HCT116 (cell line): ENCODE results near the gene LRBA. TPM values are rescaled to one million over a fixed set of nuclear protein-coding genes. Genes with fewer than 3 reads are reported as not detected.

Experiments used
- ATAC-seq: fragments of 200-7000 bp; cut with Tn5 transposase; 2 replicates; pipeline ENCODE4 v1.9.1; 2020; ENCODE audit warnings: mild to moderate bottlenecking, moderate library complexity
- BruUV-seq: library from RNA; stranded (reverse); fragments of 400-500 nt; replicated peaks from 2 replicates; lab custom pipeline; 2021; lab: Mats Ljungman, UMichigan
- CTCF ChIA-PET: fragments of 300-600 bp; sonication (Branson Sonifier 250); formaldehyde crosslinking; loops from one replicate; lab custom pipeline; 2021; ENCODE audit warnings: antibody characterized with exemption; lab: Charles Lee
- POLR2A ChIA-PET: fragments of 300-600, 350-600 bp; sonication (Branson Sonifier 250); formaldehyde crosslinking; loops from one replicate; lab custom pipeline; 2021; ENCODE audit warnings: antibody characterized with exemption; lab: Charles Lee
- RAD21 ChIA-PET, 2 experiments: fragments of 300-600 bp; sonication (Branson Sonifier 250); formaldehyde crosslinking; loops; one replicate each; lab custom pipeline; 2023; ENCODE audit warnings: low total read pairs in 2 of 2; ENCODE audit not compliant: uncharacterized antibody in 2 of 2, unreplicated experiment in 2 of 2, low non-redundant PET in 1 of 2; lab: Charles Lee
- DNase-seq: peaks from one replicate; pipeline ENCODE4 v3.0.0-alpha.2; 2010; ENCODE audit warnings: low read depth, low spot score
- H2AFZ ChIP-seq: fragments of 200-600 bp; shearing (Covaris generic), sonication (generic); 2 replicates; pipeline ENCODE4 v1.6.1; 2017; ENCODE audit warnings: low read depth, mixed run types, mixed read lengths, antibody characterized with exemption, low read length; ENCODE audit not compliant: poor library complexity, severe bottlenecking
- H3K27ac ChIP-seq: 2 replicates; pipeline ENCODE4 v1.5.1; 2012; ENCODE audit warnings: low read depth, low read length
- H3K27me3 ChIP-seq: fragments of 200-600 bp; sonication (generic); 2 replicates; pipeline ENCODE4 v1.6.1; 2016; ENCODE audit warnings: mixed run types, low read length, mixed read lengths; ENCODE audit not compliant: insufficient read depth
- H3K36me3 ChIP-seq, 2 experiments: fragments of 200-500 bp in 1 of 2; fragments of 200-600 bp in 1 of 2; sonication (Bioruptor generic) in 1 of 2; sonication (generic) in 1 of 2; 2 replicates each; pipeline versions ENCODE4 v1.5.1 to v1.6.1; 2014 to 2016; ENCODE audit warnings: low read length in 2 of 2, inconsistent platforms in 1 of 2, mixed read lengths in 1 of 2, mixed run types in 1 of 2; ENCODE audit not compliant: insufficient read depth in 2 of 2, control insufficient read depth in 1 of 2
- H3K4me1 ChIP-seq, 2 experiments: fragments of 200-600 bp in 1 of 2; sonication (generic) in 1 of 2; 2 replicates each; pipeline versions ENCODE4 v1.5.1 to v1.6.1; 2012 to 2017; ENCODE audit warnings: low read length in 2 of 2, inconsistent platforms in 1 of 2, mild to moderate bottlenecking in 1 of 2, mixed read lengths in 1 of 2, mixed run types in 1 of 2, moderate library complexity in 1 of 2; ENCODE audit not compliant: insufficient read depth in 2 of 2, control insufficient read depth in 1 of 2
- H3K4me2 ChIP-seq: fragments of 200-600 bp; sonication (generic); 2 replicates; pipeline ENCODE4 v1.6.1; 2017; ENCODE audit warnings: mixed run types, low read length, mixed read lengths
- H3K4me3 ChIP-seq, 2 experiments: fragments of 200-600 bp in 1 of 2; sonication (generic) in 1 of 2; replicated peaks in 1 of 2; 2 replicates each; pipeline ENCODE4 v1.5.1; 2011 to 2016; ENCODE audit warnings: low read length in 2 of 2, control low read depth in 1 of 2, low read depth in 1 of 2, mild to moderate bottlenecking in 1 of 2, mixed read lengths in 1 of 2, mixed run types in 1 of 2
- H3K79me2 ChIP-seq: fragments of 200-600 bp; sonication (generic); 2 replicates; pipeline ENCODE4 v1.6.1; 2017; ENCODE audit warnings: mild to moderate bottlenecking, mixed run types, low read length, moderate library complexity, mixed read lengths; ENCODE audit not compliant: insufficient read depth
- H3K9ac ChIP-seq: fragments of 200-600 bp; sonication (generic); 2 replicates; pipeline ENCODE4 v1.6.1; 2016; ENCODE audit warnings: low read length, mixed read lengths
- H3K9me2 ChIP-seq: fragments of 200-600 bp; sonication (generic), shearing (Covaris generic); 2 replicates; pipeline ENCODE4 v1.6.1; 2017; ENCODE audit warnings: mixed run types, mild to moderate bottlenecking, moderate library complexity; ENCODE audit not compliant: insufficient read depth
- H3K9me3 ChIP-seq, 2 experiments: fragments of 200-500 bp in 1 of 2; fragments of 200-600 bp in 1 of 2; sonication (Bioruptor generic) in 1 of 2; sonication (generic) in 1 of 2; 2 replicates each; pipeline ENCODE4 v1.6.1; 2014 to 2017; ENCODE audit warnings: low read length in 2 of 2, mixed read lengths in 2 of 2, inconsistent platforms in 1 of 2, low read depth in 1 of 2, mild to moderate bottlenecking in 1 of 2, mixed run types in 1 of 2, moderate library complexity in 1 of 2; ENCODE audit not compliant: control insufficient read depth in 1 of 2, insufficient read depth in 1 of 2
- H4K20me1 ChIP-seq: fragments of 200-600 bp; sonication (generic), shearing (Covaris generic); 2 replicates; pipeline ENCODE4 v1.6.1; 2017; ENCODE audit warnings: mixed run types, mild to moderate bottlenecking, moderate library complexity; ENCODE audit not compliant: insufficient read depth
- CBX3 ChIP-seq: IDR thresholded peaks from 2 replicates; pipeline ENCODE4 v1.6.1; 2012; ENCODE audit warnings: low read depth
- CEBPB ChIP-seq: IDR thresholded peaks from 2 replicates; pipeline ENCODE4 v1.6.1; 2012; ENCODE audit warnings: low read depth
- JUND ChIP-seq: IDR thresholded peaks from 2 replicates; pipeline ENCODE4 v1.6.1; 2012
- POLR2A ChIP-seq: IDR thresholded peaks from 2 replicates; pipeline ENCODE4 v1.7.0; 2011; ENCODE audit warnings: borderline replicate concordance; ENCODE audit not compliant: insufficient read depth, insufficient read length; ENCODE audit errors: extremely low read depth
- POLR2AphosphoS5 ChIP-seq: IDR thresholded peaks from 2 replicates; pipeline ENCODE4 v1.6.1; 2011; ENCODE audit warnings: mild to moderate bottlenecking, low read depth, low read length, moderate library complexity
- SIN3A ChIP-seq: IDR thresholded peaks from 2 replicates; pipeline ENCODE4 v1.6.1; 2012; ENCODE audit warnings: low read depth
- ZFX ChIP-seq: fragments of 450-650 bp; IDR thresholded peaks from 2 replicates; pipeline ENCODE4 v1.6.1; 2017
- intact Hi-C: fragments of 100-400 bp; cut with micrococcal nuclease; formaldehyde crosslinking; loops from 2 replicates; pipeline ENCODE4 v1.10.0; 2022
- total RNA-seq: library from RNA; stranded (reverse); gene quantifications from one replicate; pipeline ENCODE4 v1.2.1, GENCODE V29; 2021; ENCODE audit not compliant: unreplicated experiment
- TF ChIP-seq, protein P1 (sequence below): IDR thresholded peaks from 2 replicates; pipeline ENCODE4 v1.6.1; 2012; ENCODE audit warnings: low read depth
- TF ChIP-seq, protein P2 (sequence below): IDR thresholded peaks from 2 replicates; pipeline ENCODE4 v1.6.1; 2012
- TF ChIP-seq, protein P3 (sequence below): IDR thresholded peaks from 2 replicates; pipeline ENCODE4 v1.6.1; 2011; ENCODE audit warnings: mild to moderate bottlenecking, low read length, moderate library complexity; ENCODE audit not compliant: insufficient replicate concordance; ENCODE audit errors: extremely low read depth

LRBA gene
- total RNA-seq, 1 experiment from 2014 or later, result 79.8 TPM

GRCh38 chr4:150216726-150217125 lies 798.4 kb downstream of the LRBA start:
- ChIA-PET POLR2A (no interaction called here), CTCF (interaction anchor here (2.0 kb wide), 1 partner anchor 8 kb away, joined by 9 read pairs; no protein-coding TSS in a partner anchor), RAD21 (no interaction called here)
- BruUV-seq, result no TSS peak
- intact Hi-C loops, result no loop called here
- Histone ChIP-seq H3K4me2 (no peak overlapping the region), H3K27me3 (no peaks in the 10 kb centered on the region), H3K9me2 (no peaks in the 10 kb centered on the region), H3K9me3 (no peaks in the 10 kb centered on the region), H3K27ac (no peak overlapping the region), H3K36me3 (no peaks in the 10 kb centered on the region), H3K4me1 (peaks cover 0 to 19% of the 10 kb centered on the region in 2 experiments; a peak in 1 of 4 replicates), H3K9ac (no peak overlapping the region), H3K79me2 (no peaks in the 10 kb centered on the region), H2AFZ (no peak overlapping the region), H3K4me3 (no peak overlapping the region), H4K20me1 (no peaks in the 10 kb centered on the region)
- TF ChIP-seq ZFX (no peak), POLR2A (no peak), POLR2AphosphoS5 (no peak), SIN3A (no peak), JUND (no peak), CBX3 (no peak), CEBPB (no peak)
- TF ChIP-seq, protein P1, sequence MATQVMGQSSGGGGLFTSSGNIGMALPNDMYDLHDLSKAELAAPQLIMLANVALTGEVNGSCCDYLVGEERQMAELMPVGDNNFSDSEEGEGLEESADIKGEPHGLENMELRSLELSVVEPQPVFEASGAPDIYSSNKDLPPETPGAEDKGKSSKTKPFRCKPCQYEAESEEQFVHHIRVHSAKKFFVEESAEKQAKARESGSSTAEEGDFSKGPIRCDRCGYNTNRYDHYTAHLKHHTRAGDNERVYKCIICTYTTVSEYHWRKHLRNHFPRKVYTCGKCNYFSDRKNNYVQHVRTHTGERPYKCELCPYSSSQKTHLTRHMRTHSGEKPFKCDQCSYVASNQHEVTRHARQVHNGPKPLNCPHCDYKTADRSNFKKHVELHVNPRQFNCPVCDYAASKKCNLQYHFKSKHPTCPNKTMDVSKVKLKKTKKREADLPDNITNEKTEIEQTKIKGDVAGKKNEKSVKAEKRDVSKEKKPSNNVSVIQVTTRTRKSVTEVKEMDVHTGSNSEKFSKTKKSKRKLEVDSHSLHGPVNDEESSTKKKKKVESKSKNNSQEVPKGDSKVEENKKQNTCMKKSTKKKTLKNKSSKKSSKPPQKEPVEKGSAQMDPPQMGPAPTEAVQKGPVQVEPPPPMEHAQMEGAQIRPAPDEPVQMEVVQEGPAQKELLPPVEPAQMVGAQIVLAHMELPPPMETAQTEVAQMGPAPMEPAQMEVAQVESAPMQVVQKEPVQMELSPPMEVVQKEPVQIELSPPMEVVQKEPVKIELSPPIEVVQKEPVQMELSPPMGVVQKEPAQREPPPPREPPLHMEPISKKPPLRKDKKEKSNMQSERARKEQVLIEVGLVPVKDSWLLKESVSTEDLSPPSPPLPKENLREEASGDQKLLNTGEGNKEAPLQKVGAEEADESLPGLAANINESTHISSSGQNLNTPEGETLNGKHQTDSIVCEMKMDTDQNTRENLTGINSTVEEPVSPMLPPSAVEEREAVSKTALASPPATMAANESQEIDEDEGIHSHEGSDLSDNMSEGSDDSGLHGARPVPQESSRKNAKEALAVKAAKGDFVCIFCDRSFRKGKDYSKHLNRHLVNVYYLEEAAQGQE, result no peak
- TF ChIP-seq, protein P2, sequence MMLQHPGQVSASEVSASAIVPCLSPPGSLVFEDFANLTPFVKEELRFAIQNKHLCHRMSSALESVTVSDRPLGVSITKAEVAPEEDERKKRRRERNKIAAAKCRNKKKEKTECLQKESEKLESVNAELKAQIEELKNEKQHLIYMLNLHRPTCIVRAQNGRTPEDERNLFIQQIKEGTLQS, result no peak
- TF ChIP-seq, protein P3, sequence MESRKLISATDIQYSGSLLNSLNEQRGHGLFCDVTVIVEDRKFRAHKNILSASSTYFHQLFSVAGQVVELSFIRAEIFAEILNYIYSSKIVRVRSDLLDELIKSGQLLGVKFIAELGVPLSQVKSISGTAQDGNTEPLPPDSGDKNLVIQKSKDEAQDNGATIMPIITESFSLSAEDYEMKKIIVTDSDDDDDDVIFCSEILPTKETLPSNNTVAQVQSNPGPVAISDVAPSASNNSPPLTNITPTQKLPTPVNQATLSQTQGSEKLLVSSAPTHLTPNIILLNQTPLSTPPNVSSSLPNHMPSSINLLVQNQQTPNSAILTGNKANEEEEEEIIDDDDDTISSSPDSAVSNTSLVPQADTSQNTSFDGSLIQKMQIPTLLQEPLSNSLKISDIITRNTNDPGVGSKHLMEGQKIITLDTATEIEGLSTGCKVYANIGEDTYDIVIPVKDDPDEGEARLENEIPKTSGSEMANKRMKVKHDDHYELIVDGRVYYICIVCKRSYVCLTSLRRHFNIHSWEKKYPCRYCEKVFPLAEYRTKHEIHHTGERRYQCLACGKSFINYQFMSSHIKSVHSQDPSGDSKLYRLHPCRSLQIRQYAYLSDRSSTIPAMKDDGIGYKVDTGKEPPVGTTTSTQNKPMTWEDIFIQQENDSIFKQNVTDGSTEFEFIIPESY, result no peak
- ATAC-seq (no peak), DNase-seq (no peak)
